DOHH2 (cell line): ENCODE results near the gene OXNAD1.

ENCODE experiments used
- EZH2phosphoT487 ChIP-seq: fragments of 200-600 bp; sonication (generic); IDR thresholded peaks from 2 replicates; pipeline ENCODE4 v1.6.1; 2017; ENCODE audit warnings: borderline replicate concordance, mild to moderate bottlenecking, antibody characterized with exemption, low read length, moderate library complexity, mixed read lengths
- TF ChIP-seq, protein P1 (sequence below): fragments of 200-600 bp; sonication (generic); IDR thresholded peaks from one replicate; pipeline ENCODE4 v1.5.1; 2014; ENCODE audit warnings: antibody characterized with exemption, mild to moderate bottlenecking, low read depth, low read length; ENCODE audit not compliant: poor library complexity, severe bottlenecking

DNA sequence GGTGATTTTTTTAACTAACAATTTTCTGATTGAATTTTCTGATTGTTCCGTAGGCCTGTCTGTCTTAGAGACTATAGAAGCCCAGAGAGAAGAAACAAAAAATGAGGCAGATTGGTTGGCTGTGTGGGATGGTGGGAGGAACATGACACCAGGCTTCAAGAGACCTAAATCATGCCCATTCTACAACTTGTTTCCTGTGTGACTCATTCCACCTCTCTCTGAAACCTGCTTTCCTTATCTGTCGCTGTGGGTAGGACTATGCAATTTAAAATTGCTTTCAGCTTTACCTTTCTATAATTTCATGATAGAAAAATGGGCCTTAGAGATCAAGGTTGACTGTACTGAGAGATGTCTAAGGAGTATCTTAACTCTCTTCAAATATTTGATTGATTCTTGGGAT lies 44.5 kb downstream of the OXNAD1 start:
- TF ChIP-seq, protein P1, sequence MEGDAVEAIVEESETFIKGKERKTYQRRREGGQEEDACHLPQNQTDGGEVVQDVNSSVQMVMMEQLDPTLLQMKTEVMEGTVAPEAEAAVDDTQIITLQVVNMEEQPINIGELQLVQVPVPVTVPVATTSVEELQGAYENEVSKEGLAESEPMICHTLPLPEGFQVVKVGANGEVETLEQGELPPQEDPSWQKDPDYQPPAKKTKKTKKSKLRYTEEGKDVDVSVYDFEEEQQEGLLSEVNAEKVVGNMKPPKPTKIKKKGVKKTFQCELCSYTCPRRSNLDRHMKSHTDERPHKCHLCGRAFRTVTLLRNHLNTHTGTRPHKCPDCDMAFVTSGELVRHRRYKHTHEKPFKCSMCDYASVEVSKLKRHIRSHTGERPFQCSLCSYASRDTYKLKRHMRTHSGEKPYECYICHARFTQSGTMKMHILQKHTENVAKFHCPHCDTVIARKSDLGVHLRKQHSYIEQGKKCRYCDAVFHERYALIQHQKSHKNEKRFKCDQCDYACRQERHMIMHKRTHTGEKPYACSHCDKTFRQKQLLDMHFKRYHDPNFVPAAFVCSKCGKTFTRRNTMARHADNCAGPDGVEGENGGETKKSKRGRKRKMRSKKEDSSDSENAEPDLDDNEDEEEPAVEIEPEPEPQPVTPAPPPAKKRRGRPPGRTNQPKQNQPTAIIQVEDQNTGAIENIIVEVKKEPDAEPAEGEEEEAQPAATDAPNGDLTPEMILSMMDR, result no peak
- no peak for TF ChIP-seq EZH2phosphoT487
